T-helper 2 cell treated with Interferon-gamma antibody and Interleukin-4, amounts not matched to agents 100 ng/mL and 5 ng/mL, for 36 hours (primary cell): ENCODE measurements around the gene SDHA. TPM values are rescaled to one million over a fixed set of nuclear protein-coding genes. Genes with fewer than 3 reads are reported as not detected.
"Not testable (repeated sequence)": the region's sequence is repeated elsewhere in the genome, so short reads cannot be mapped to it uniquely, and the experiment has no call there.

Source experiments
- intact Hi-C: fragments of 100-400 bp; cut with micrococcal nuclease; formaldehyde crosslinking; loops from one replicate; pipeline ENCODE4 v1.15.1; 2023
- total RNA-seq: library from RNA; stranded (reverse); gene quantifications from 2 replicates; pipeline ENCODE4 v1.2.3, GENCODE V29; 2022

Gene SDHA
- total RNA-seq, 1 donor from 2014 or later: 158 TPM

- intact Hi-C loops: no loop called here
These were observed 21.8 kb upstream of the SDHA start for GRCh38 chr5:196350-196749.

- intact Hi-C loops: not testable (repeated sequence)
These were observed 21.1 kb upstream of the SDHA start for GRCh38 chr5:197031-197430.

- intact Hi-C loops: no loop called here
These were observed 20.1 kb upstream of the SDHA start for GRCh38 chr5:197892-198489.

GRCh38 chr5:198516-199196 is 19.5 kb upstream of the SDHA start:
- intact Hi-C loops: no loop called here

GRCh38 chr5:199197-199949 is 18.7 kb upstream of the SDHA start:
- intact Hi-C loops: no loop called here

GRCh38 chr5:199950-200645 is 18.0 kb upstream of the SDHA start:
- intact Hi-C loops: no loop called here

- intact Hi-C loops: no loop called here
These were observed 17.1 kb upstream of the SDHA start for GRCh38 chr5:200985-201384.

- intact Hi-C loops: no loop called here
These were observed 16.4 kb upstream of the SDHA start for GRCh38 chr5:201672-202071.

GRCh38 chr5:203246-203930 is 14.7 kb upstream of the SDHA start:
- intact Hi-C loops: no loop called here

GRCh38 chr5:204001-204400 is 14.1 kb upstream of the SDHA start:
- intact Hi-C loops: no loop called here

GRCh38 chr5:204462-204861 is 13.7 kb upstream of the SDHA start:
- intact Hi-C loops: no loop called here

GRCh38 chr5:204966-205670 is 13.0 kb upstream of the SDHA start:
- intact Hi-C loops: no loop called here

- intact Hi-C loops: no loop called here
These were observed 11.7 kb upstream of the SDHA start for GRCh38 chr5:206406-206805.

- intact Hi-C loops: no loop called here
These were observed 11.1 kb upstream of the SDHA start for GRCh38 chr5:206927-207536.

- intact Hi-C loops: no loop called here
These were observed 10.5 kb upstream of the SDHA start for GRCh38 chr5:207599-207998.

- intact Hi-C loops: no loop called here
These were observed 9.5 kb upstream of the SDHA start for GRCh38 chr5:208449-209114.

GRCh38 chr5:213803-214395 is 4.2 kb upstream of the SDHA start:
- intact Hi-C loops: no loop called here

GRCh38 chr5:215256-215655 is 2.9 kb upstream of the SDHA start:
- intact Hi-C loops: loop anchor here (5.0 kb wide), 1 partner anchor 117 kb away; no protein-coding TSS in a partner anchor

- intact Hi-C loops: loop anchor here (5.0 kb wide), 1 partner anchor 116 kb away; no protein-coding TSS in a partner anchor
These were observed 2.0 kb upstream of the SDHA start for GRCh38 chr5:216076-216475.
